Activated CD4-positive, alpha-beta T cell treated with anti-CD3 and anti-CD28 coated beads, Interleukin-2, Interleukin-4, amounts not matched to agents 100 ng/mL and 50 ng/mL, durations not matched to agents 16 hours and 8 hours (primary cell): ENCODE results near the gene ACP7.
"Not testable (repeated sequence)": the region's sequence is repeated elsewhere in the genome, so short reads cannot be mapped to it uniquely, and the experiment has no call there.

Source experiments
- DNase-seq: peaks from one replicate; pipeline ENCODE4 v3.0.0-alpha.2; 2020; ENCODE audit warnings: low spot score

ACP7 gene

DNA sequence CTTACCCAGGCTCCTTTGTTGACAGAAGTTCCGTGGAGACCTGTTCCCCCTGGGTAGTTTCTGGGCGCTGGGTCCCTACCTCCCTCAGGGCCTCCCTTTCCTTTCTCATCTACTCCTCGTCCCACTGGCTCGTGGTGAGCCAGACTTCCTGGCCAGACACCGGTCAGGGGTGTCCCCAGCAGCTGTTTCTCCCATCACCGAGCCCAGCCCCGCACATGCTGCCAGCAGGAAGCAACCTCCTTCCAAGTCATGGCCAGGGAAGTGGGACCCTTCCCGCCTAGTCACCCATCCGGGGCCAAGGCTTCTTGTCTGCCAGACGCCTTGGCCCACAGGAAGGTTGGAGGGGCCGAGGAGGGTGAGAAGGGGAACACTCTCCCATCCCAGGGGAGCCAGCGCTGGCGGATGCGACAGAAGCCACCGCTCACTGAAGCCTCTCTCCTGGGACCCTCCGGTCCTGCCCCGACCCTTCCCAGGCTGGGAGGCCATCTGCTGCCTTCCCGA is 47.1 kb downstream of the ACP7 start:
- DNase-seq: no peak

DNA sequence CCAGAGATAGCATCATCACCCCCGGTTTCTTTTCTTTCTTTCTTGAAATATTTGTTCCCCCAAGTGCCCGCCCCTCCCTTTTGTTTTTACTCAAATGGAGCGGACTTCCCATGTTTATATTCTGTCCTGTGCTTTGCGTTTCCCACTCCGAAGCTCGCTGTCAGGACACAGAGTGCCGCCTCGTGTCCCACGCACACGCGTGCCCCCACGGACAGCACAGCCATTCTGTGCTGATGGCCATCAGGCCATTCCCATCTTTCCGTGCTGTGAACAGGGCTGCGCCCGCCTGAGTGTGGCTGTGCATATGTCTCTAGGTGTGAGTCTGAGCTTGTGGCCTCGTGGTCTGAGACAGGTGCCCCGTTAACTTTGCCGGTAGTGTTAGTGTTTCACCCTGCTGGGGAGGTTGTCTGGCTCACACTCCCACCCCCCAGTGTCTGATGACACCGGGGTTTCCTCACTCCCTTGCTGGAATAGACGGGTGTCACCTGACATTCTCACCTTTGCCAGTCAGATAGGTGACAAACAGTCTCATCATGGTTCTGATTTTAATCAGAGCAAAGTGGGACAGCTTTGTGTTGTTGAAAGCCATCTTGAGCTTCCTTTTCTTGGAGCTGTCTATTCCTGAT is 48.3 kb downstream of the ACP7 start:
- DNase-seq: no peak

GRCh38 chr19:39133431-39134270 is 49.5 kb downstream of the ACP7 start:
- DNase-seq: no peak

GRCh38 chr19:39135701-39136100 is 51.5 kb downstream of the ACP7 start:
- no peak for DNase-seq

- DNase-seq: no peak
Observed at GRCh38 chr19:39136225-39136940, 52.2 kb downstream of the ACP7 start.

DNA sequence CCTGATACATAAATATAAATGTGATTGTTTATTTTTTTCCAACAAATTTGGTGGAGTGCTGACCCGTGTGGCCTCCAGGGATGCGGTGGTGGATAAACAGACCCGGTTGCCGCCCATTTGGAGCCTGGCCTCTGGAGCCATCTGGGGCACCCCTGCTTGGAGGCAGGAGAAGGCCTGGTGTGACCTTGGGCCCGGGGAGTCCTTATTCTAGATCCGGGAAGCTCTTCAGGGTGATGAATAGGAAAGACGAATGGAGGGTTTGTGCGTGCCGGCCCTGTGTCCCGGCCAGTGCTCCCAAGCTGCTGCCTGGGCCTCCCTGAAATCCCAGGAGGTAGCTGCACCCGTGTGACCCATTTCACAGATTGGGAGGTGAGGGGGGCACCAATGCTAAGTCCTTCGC is 53.0 kb downstream of the ACP7 start:
- DNase-seq: no peak

DNA sequence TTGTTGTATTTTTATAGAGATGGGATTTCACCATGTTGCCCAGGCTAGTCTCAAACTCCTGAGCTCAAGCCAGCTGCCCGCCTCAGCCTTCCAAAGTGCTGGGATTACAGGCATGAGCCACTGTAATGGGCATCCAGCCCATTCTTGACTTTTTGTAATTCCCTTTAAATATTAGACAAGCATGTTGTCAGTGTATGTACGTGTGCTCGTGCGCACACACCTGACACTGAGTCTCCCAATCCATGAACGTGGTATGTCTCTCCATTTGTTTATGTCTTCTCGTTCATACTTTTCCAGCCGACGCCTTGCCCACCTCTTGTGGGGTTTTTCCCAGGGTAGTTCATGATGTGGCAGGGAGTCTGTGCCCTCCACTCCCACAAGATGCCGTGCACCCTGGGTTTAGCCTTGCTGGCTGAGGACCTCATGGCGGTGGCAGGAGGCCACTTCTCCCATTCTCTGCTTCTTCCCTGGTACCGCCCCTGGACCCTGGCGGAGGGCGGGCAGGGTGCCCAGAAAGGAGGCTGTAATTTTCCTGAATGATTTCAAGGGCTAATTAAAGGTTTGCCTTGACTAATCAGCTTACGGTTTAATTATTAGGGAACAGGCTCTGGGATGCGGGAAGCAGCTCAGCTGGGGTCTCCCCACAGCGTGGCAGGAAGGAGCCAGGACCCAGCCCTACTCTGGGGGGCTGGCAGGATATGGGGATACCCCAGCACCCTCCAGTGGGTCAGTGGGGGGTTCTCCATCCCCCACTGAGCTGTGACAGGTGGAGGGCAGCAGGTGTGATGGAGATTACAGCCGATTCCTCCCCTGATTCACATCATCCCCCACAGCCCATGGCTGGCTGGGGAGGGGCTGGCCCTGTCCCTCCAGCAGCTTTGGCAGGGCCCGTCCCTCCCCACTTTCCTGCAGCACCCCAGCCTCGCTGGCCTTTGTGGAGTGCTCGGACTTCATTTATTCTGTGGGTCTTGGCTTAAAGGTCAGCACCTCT is 54.3 kb downstream of the ACP7 start:
- no peak for DNase-seq

DNA sequence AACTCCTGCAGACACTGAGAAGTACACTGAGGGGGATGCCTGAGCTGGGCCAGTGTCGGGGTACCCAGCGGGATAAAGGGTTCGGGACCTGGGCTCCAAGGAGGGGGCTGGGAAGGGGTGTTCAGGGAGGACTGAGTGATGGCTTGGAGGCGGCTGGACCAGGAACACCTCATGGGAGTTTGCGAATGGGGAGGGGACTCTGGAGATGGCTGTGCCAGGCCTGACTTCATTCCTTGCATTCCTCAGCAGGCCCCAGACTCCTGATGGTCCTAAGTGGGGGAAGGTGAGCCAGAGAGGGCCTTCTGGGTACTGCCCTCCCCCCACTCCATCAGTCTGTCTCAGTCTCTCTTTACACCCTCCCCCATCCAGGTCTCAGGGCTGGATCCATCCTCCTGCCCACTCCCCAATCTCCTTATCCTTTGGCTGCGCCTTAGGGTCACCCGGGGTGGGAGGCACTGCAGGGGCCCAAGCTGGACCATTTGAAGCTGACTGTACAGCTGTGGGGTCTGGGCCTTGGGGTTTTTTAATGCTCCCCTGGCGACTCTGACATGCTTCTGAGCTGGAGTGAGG is 55.2 kb downstream of the ACP7 start:
- no peak for DNase-seq

GRCh38 chr19:39139971-39140453 is 55.8 kb downstream of the ACP7 start:
- DNase-seq: no peak

DNA sequence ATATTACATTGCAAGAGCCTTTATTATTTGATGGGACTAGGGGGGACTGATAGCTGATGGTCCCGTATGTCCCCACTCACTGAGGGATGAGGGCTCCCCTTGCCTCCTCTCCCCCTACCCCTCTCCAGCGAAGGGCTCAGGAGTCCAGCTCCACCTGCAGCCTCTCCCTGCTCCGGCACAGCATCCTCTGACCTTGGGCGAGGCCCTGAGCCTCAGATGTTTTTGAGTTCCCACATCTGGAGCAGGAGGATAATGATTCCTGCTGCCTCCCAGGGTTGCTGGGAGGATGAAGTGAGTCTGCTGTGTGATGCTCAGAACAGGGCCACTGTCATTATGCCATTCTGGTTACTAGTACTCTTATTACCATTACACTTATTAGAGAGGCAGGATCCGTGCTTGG is 56.4 kb downstream of the ACP7 start:
- DNase-seq: no peak

DNA sequence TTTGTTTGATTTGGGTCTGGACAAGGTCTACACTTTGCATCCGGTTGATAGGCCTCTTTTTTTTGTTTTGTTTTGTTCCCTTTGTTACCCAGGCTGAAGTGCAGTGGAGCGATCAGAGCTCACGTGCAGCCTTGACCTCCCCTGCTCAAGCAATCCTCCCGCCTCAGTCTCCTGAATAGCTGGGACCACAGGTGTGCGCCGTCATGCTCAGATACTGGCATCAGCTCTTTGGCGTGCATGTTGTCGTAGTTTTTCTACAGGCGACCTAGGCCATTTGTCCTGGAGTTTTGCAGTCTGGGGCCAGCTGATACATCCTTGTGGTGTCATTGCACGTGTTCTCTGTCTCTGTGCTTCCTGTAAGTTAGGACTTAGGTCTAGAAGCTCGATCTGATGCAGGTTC is 57.8 kb downstream of the ACP7 start:
- DNase-seq: no peak

DNA sequence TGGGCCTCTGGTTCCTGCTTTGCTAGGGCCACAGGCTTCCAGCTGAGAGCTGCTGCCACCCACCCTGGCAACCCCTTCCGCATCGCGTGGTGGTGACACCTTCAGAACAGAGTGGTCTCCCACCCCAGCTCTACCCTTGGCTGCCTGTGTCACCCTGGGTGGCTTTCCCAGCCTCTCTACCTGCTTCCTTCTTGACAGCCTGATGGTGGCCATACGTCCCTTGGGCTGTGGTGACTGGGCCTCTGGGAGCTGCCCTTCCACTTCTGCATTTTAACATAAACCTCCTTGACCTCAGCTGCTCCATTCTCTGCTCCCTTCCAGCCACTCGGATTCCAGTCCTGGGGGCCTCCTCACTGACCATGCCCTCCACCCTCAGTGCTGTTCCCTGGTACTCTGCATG is 58.5 kb downstream of the ACP7 start:
- DNase-seq: no peak

GRCh38 chr19:39143757-39144289 is 59.7 kb downstream of the ACP7 start:
- not testable (repeated sequence) for DNase-seq

DNA sequence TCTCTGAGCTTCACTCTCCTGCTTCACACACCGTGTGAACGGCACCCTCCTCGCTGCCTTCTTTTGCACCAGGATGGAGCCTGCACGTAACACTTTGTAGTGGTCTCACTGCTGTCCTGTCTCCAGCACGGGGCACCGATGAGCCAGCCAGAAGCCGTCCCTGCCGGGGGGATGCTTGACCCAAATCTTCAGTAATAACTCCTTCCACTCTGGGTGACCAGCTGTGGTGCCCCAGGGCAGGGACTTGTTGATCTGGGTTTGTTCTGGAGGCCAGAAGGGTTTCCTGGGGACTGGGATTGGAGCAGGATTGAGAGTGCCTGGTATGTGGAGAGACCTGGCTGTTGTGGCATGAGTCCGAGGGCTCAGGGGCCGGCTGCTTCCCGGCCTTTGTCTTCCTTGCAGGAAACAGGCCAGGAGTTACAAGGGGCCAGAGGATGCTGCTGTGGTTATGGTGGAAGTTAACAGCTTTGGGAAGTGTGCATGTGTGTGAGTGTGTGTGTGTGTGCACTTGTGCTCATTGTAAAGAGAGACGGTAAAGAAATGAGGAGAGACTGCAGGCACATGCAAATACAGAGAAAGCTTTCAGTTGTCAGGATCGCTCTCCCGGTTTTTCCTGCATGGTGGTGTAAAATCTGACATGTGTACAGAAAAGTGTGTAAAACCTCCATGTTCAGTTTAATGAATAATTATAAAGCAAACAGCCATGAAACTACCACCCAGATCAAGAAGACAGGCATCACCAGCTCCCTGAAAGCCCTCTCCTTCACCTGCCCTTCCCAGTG is 60.3 kb downstream of the ACP7 start:
- DNase-seq: no peak

DNA sequence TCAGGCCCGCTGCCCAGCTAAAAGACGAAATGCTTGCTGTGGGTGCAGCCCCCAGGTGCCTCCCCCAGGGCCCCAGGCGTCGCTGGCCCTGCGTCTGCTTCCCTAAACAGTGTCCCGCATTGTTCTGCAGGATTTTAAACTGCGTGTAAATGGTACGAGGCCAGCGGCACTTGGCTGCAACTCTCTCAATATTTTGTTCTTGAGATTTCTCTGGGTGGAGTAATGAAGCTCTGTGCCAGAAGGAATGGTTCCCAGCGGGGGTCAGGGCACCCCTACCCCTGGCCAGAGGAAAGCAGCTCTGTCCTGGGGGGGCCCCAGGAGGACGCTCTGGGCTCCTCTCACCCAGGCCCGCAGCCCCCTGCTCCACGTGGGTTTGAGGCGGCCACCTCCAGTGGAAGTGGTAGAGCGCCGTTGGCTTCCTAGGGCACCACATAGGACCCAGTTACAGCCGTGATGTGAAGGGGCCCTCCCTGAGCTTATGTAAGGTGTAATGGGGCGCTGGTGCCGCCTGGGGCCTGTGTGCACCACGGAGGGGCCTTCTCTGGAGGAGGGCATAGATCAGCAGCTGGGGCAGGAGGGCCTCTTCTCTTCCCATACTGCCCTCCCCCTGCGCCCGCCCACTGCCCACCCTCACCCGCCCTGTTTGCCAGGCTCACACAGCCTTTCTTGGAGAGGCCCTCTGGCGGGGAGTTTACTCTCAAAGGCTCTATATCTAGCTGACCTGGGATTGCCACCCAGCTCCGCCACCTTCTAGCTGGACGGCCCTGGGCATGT is 61.2 kb downstream of the ACP7 start:
- no peak for DNase-seq

DNA sequence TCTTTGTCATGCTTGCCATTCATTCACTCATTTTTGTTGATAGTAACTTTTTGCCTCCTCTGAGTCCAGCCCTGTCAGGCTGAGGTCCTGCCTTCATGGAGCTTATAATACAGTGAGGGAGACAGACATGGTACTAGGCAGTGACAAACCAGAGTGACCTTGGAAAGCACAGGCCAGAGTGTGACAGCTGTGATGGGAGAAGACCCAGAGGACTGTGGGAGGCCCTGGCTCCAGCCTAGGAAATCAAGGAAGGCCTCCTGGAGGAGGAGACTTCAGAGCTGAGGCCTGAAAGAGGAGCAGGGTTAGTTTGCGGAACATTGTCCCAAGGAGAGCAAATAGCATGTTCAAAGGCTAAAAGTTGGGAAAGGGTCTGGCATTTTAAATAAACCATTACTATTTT is 61.9 kb downstream of the ACP7 start:
- DNase-seq: no peak

GRCh38 chr19:39146686-39147450 is 62.7 kb downstream of the ACP7 start:
- no peak for DNase-seq

DNA sequence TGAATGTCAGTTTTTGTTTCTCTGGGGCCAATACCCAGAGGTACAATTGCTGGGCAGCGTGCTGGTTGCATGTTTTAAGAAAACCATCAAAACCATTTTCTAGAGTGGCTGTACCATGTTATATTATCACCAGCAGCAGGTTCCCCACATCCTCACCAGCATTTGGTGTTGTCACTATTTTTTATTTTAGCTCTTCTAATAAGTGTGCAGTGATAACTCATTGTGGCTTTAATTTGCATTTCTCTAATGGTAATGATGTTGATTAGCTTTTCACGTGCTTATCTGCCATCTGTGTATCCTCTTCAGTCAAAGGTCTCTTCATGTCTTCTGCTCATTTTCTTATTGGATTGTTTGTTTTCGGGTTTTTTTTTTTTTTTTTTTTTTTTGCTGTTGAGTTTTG is 63.3 kb downstream of the ACP7 start:
- no peak for DNase-seq
